ENCODE results near the gene XCL2. TPM values are rescaled to one million over a fixed set of nuclear protein-coding genes. Genes with fewer than 3 reads are reported as not detected.
"Not testable (repeated sequence)": the region's sequence is repeated elsewhere in the genome, so short reads cannot be mapped to it uniquely, and the experiment has no call there.

XCL2 gene
- polyA plus RNA-seq, 1 donor from 2014 or later, result not detected

DNA sequence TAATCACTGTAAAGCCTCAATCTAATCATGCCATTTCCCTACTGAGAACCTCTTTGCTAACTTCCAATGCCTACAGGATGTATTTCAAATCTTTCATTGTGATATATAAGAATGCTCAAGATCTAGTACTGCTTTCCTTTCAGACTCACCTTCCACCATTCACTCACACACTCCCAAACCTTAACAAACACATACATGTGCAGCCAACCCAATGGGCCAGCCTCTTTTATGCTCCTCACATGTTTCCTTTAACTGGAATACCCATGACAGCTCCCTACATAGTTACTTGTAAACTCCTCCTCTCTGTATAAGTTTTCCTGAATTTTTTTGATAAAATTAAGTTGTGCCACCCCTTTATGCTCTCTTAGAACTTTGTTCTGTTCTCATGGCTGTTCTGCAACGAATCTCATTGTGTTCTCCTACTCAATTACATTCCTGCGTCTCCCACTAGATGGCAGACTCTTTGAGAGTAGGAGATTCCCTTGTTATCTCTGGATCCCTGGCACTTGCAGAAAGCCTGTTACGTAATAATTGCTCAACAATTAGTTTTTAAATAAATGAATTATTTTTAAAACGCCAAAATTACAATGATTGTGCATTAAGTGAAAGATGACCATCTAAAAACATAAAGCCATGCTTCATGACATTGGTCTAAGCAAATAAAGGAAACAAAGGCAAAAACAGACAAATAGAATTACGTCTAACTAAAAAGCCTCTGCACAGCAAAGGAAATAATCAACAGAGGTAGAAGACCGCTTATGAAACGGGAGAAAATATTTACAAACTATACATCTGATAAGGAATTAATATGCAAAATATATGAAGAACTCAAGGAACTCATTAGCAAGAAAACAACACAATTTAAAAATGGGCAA lies 2.1 kb upstream of the XCL2 start:
- H4K20me1 ChIP-seq (ENCODE audit: insufficient read depth); H2AFZ ChIP-seq (ENCODE audit: low read depth, low read length); H3K27ac ChIP-seq (ENCODE audit: low read length); H3K9ac ChIP-seq (ENCODE audit: low read length); H3K79me2 ChIP-seq (replicated peaks; ENCODE audit: insufficient read depth, low read length); H3K27me3 ChIP-seq (ENCODE audit: insufficient read depth, low read depth, low read length); H3K4me3 ChIP-seq (ENCODE audit: low read length); H3K4me2 ChIP-seq (ENCODE audit: low read length); H3K9me3 ChIP-seq (ENCODE audit: low read length); H3K36me3 ChIP-seq (ENCODE audit: insufficient read depth, low read length); H3K9me2 ChIP-seq (ENCODE audit: insufficient read depth, low read length); H3F3A ChIP-seq (ENCODE audit: insufficient read depth, low read length, poor library complexity, severe bottlenecking): not testable (repeated sequence)
- TF ChIP-seq, protein P1, sequence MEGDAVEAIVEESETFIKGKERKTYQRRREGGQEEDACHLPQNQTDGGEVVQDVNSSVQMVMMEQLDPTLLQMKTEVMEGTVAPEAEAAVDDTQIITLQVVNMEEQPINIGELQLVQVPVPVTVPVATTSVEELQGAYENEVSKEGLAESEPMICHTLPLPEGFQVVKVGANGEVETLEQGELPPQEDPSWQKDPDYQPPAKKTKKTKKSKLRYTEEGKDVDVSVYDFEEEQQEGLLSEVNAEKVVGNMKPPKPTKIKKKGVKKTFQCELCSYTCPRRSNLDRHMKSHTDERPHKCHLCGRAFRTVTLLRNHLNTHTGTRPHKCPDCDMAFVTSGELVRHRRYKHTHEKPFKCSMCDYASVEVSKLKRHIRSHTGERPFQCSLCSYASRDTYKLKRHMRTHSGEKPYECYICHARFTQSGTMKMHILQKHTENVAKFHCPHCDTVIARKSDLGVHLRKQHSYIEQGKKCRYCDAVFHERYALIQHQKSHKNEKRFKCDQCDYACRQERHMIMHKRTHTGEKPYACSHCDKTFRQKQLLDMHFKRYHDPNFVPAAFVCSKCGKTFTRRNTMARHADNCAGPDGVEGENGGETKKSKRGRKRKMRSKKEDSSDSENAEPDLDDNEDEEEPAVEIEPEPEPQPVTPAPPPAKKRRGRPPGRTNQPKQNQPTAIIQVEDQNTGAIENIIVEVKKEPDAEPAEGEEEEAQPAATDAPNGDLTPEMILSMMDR (IDR thresholded peaks at IDR 0.05; ENCODE audit: poor library complexity, severe bottlenecking), result peak; percentile 26

DNA sequence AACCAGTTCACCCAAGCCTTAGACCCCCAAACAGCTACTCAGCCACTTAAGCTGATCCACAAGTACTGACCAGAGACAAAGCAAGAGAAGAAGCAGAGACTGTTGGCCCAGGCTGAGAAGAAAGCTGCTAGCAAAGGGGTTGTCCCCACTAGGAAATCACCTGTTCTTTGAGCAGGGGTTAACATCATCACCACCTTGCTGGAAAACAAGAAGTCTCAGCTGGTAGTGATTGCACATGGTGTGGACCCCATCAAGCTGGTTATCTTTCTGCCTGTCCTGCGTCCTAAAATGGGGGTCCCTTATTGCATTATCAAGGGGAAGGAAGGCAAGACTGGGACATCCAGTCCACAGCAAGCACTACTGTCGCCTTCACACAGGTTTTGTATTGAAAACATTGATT lies 819 bp downstream of the XCL2 start:
- not testable (repeated sequence) for H2AFZ ChIP-seq (ENCODE audit: low read depth, low read length); H3K9me3 ChIP-seq (ENCODE audit: low read length); H4K20me1 ChIP-seq (ENCODE audit: insufficient read depth); H3K4me3 ChIP-seq (ENCODE audit: low read length); H3K36me3 ChIP-seq (ENCODE audit: insufficient read depth, low read length); H3K4me2 ChIP-seq (ENCODE audit: low read length); H3K27me3 ChIP-seq (ENCODE audit: insufficient read depth, low read depth, low read length); H3F3A ChIP-seq (ENCODE audit: insufficient read depth, low read length, poor library complexity, severe bottlenecking); H3K79me2 ChIP-seq (replicated peaks; ENCODE audit: insufficient read depth, low read length); H3K9me2 ChIP-seq (ENCODE audit: insufficient read depth, low read length); H3K27ac ChIP-seq (ENCODE audit: low read length); H3K9ac ChIP-seq (ENCODE audit: low read length)

DNA sequence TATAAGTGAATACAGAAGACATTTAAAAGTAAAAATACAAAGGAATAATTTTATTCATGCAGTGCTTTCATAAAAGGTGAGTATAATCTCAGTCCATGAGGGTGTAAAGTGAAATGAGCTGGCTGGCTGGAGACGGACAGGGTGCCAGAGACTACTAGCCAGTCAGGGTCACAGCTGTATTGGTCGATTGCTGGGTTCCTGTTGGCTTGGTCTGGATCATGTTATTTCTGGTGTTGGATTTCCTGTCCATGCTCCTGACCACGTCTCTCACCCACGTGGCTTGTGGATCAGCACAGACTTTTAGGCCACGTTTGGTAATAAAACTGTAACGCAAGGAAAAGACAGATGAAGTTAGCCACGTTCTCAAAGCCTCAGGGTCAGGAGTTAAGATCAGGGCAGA lies 3.0 kb downstream of the XCL2 start:
- not testable (repeated sequence) for H3K9me2 ChIP-seq (ENCODE audit: insufficient read depth, low read length); H4K20me1 ChIP-seq (ENCODE audit: insufficient read depth); H3F3A ChIP-seq (ENCODE audit: insufficient read depth, low read length, poor library complexity, severe bottlenecking); H3K27me3 ChIP-seq (ENCODE audit: insufficient read depth, low read depth, low read length); H2AFZ ChIP-seq (ENCODE audit: low read depth, low read length); H3K4me3 ChIP-seq (ENCODE audit: low read length); H3K79me2 ChIP-seq (replicated peaks; ENCODE audit: insufficient read depth, low read length); H3K9me3 ChIP-seq (ENCODE audit: low read length); H3K4me2 ChIP-seq (ENCODE audit: low read length); H3K36me3 ChIP-seq (ENCODE audit: insufficient read depth, low read length); H3K27ac ChIP-seq (ENCODE audit: low read length); H3K9ac ChIP-seq (ENCODE audit: low read length)

DNA sequence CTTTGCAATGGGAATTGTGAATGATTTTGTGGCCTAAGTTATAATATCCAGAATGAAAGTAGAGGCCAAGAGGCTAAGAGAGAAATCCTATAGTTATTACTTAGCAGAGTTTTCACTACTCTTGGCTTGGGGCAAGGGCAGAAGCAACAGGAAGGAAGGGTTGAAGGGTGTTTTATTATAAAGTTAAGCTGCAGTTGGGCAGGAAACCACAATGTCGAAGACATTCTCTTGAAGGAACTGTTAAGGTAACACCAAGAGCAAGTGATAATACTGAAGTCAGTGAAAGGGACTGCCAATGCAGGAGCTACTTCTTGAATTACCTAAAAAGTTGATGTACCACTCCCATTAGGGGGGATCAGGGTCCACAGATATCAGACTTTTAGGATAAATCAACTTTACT lies 8.3 kb downstream of the XCL2 start:
- Histone ChIP-seq H2AFZ (ENCODE audit: low read depth, low read length) (no peak overlapping the region), H3K4me2 (ENCODE audit: low read length) (no peak overlapping the region), H3K9ac (ENCODE audit: low read length) (no peak overlapping the region), H3F3A (ENCODE audit: insufficient read depth, low read length, poor library complexity, severe bottlenecking) (no peaks in the 10 kb centered on the region), H4K20me1 (ENCODE audit: insufficient read depth) (no peaks in the 10 kb centered on the region), H3K9me2 (ENCODE audit: insufficient read depth, low read length) (no peaks in the 10 kb centered on the region), H3K27me3 (ENCODE audit: insufficient read depth, low read depth, low read length) (no peaks in the 10 kb centered on the region), H3K27ac (ENCODE audit: low read length) (no peak overlapping the region), H3K4me3 (ENCODE audit: low read length) (no peak overlapping the region), H3K79me2 (replicated peaks; ENCODE audit: insufficient read depth, low read length) (no peaks in the 10 kb centered on the region), H3K9me3 (ENCODE audit: low read length) (no peaks in the 10 kb centered on the region), H3K36me3 (ENCODE audit: insufficient read depth, low read length) (no peaks in the 10 kb centered on the region)
- TF ChIP-seq, protein P1 (IDR thresholded peaks at IDR 0.05; ENCODE audit: poor library complexity, severe bottlenecking), result no peak
- no peak for TF ChIP-seq POLR2AphosphoS5 (IDR thresholded peaks at IDR 0.05)
- no peak for TF ChIP-seq EZH2 (IDR thresholded peaks at IDR 0.05; ENCODE audit: borderline replicate concordance, insufficient read depth, low read length, poor library complexity, severe bottlenecking)
- no peak for TF ChIP-seq TAF1 (IDR thresholded peaks at IDR 0.05; ENCODE audit: low read depth)
- no peak for TF ChIP-seq EP300 (conservative IDR thresholded peaks at IDR 0.05; ENCODE audit: poor library complexity, severe bottlenecking)
- TF ChIP-seq SMC3 (conservative IDR thresholded peaks at IDR 0.05; ENCODE audit: poor library complexity), result no peak
- TF ChIP-seq, protein P2, sequence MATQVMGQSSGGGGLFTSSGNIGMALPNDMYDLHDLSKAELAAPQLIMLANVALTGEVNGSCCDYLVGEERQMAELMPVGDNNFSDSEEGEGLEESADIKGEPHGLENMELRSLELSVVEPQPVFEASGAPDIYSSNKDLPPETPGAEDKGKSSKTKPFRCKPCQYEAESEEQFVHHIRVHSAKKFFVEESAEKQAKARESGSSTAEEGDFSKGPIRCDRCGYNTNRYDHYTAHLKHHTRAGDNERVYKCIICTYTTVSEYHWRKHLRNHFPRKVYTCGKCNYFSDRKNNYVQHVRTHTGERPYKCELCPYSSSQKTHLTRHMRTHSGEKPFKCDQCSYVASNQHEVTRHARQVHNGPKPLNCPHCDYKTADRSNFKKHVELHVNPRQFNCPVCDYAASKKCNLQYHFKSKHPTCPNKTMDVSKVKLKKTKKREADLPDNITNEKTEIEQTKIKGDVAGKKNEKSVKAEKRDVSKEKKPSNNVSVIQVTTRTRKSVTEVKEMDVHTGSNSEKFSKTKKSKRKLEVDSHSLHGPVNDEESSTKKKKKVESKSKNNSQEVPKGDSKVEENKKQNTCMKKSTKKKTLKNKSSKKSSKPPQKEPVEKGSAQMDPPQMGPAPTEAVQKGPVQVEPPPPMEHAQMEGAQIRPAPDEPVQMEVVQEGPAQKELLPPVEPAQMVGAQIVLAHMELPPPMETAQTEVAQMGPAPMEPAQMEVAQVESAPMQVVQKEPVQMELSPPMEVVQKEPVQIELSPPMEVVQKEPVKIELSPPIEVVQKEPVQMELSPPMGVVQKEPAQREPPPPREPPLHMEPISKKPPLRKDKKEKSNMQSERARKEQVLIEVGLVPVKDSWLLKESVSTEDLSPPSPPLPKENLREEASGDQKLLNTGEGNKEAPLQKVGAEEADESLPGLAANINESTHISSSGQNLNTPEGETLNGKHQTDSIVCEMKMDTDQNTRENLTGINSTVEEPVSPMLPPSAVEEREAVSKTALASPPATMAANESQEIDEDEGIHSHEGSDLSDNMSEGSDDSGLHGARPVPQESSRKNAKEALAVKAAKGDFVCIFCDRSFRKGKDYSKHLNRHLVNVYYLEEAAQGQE (IDR thresholded peaks at IDR 0.05; ENCODE audit: borderline replicate concordance), result no peak
- TF ChIP-seq RAD21 (conservative IDR thresholded peaks at IDR 0.05), result no peak
- TF ChIP-seq MXI1 (conservative IDR thresholded peaks at IDR 0.05; ENCODE audit: poor library complexity, severe bottlenecking), result no peak

Data from neural cell (in vitro differentiated cells).